Breast epithelium (tissue), 3 donors: ENCODE measurements around the gene TEP1.

ENCODE experiments used
- CTCF ChIP-seq, 3 donors: fragments of 450-650 bp; IDR thresholded peaks; one replicate each; pipeline ENCODE4 v1.5.1; 2016 to 2017; ENCODE audit warnings: antibody characterized with exemption in 3 of 3, mild to moderate bottlenecking in 3 of 3, moderate library complexity in 3 of 3
- POLR2A ChIP-seq: fragments of 450-650 bp; IDR thresholded peaks from one replicate; pipeline ENCODE4 v1.6.1; 2016; ENCODE audit warnings: antibody characterized with exemption, mild to moderate bottlenecking, moderate library complexity
- POLR2AphosphoS5 ChIP-seq, 3 donors: sonication (generic); formaldehyde crosslinking; IDR thresholded peaks; one replicate each; pipeline ENCODE4 v1.6.1; 2017; ENCODE audit warnings: antibody characterized with exemption in 3 of 3

DNA sequence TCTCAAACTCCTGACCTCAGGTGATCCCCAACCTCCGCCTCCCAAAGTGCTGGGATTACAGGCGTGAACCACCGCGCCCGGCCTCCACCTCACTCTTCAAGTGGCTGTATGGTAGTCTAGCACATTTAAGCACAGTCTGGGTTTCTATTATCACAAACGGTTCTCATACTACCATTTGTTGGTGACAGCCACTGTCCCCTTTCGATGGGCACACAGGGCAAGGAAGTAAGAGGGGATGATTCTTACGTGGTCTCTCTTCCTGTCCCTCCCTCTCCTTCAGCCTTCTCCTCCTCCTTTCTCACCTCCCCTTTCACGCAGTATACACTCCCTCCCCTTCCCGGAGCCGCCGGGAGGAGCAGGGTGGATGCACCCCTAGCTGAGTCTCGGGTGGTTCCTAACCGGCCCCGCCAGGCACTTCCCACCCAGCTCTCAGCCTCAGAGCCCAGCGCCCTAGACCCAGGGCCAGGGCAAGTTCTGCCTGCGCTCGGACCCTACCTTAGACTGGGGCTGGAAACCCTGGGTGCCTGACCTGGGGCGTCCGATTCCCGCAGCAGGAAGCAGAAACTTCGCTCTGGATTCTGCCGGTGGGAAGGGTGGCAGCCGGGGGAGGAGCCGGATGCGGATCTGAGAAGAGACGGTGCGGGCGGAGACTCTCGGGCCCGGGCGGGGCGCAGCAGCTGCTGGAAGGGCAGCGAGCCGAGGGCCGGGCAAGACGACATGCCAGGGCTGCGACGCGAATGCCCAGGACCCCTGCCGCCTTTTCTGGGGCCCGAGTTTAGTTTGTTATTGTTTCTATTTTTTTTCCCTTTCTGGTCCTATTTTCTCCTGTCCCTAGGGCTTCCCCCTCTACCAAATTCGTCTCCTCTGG, at the start of gene TEP1:
- TF ChIP-seq POLR2AphosphoS5 (IDR thresholded peaks at IDR 0.05) (peak in 2 of 3 donors; percentile 65 to 74), POLR2A (peak; percentile 53), CTCF (IDR thresholded peaks at IDR 0.05) (peak in 2 of 3 donors; percentile 17 to 20)
